Measurements from ENCODE around the gene CNKSR3.
A peak's percentile ranks its signal among the peaks of the same experiment; 100 is the strongest.
"Not testable (repeated sequence)": the region's sequence is repeated elsewhere in the genome, so short reads cannot be mapped to it uniquely, and the experiment has no call there.

The CNKSR3 gene

GRCh38 chr6:154510144-154510905, at the start of gene CNKSR3:
Gene CNKSR3, minus strand, starts transcription at chr6:154510685. Its CDS starts 571 bp downstream, at chr6:154510114.
- peak; percentile 97 for DNase-seq

GRCh38 chr6:154558984-154559383, 48.5 kb upstream of the CNKSR3 start:
- no peak for DNase-seq

- DNase-seq = no peak
Measured at GRCh38 chr6:154558513-154558912, 48.0 kb upstream of the CNKSR3 start.

- no peak for DNase-seq
Measured at GRCh38 chr6:154555073-154555677, 44.7 kb upstream of the CNKSR3 start.

GRCh38 chr6:154554491-154554890, 44.0 kb upstream of the CNKSR3 start:
- no peak for DNase-seq

GRCh38 chr6:154550779-154551178, 40.3 kb upstream of the CNKSR3 start:
- DNase-seq = no peak

GRCh38 chr6:154549179-154549578, 38.7 kb upstream of the CNKSR3 start:
- DNase-seq = no peak

GRCh38 chr6:154548130-154548830, 37.8 kb upstream of the CNKSR3 start:
- DNase-seq = no peak

- no peak for DNase-seq
Measured at GRCh38 chr6:154543628-154544027, 33.1 kb upstream of the CNKSR3 start.

GRCh38 chr6:154542747-154543146, 32.3 kb upstream of the CNKSR3 start:
- DNase-seq = no peak

GRCh38 chr6:154541837-154542236, 31.4 kb upstream of the CNKSR3 start:
- DNase-seq = not testable (repeated sequence)

- DNase-seq = no peak
Measured at GRCh38 chr6:154539593-154540269, 29.2 kb upstream of the CNKSR3 start.

- no peak for DNase-seq
Measured at GRCh38 chr6:154538640-154539191, 28.2 kb upstream of the CNKSR3 start.

- DNase-seq = no peak
Measured at GRCh38 chr6:154537511-154538325, 27.2 kb upstream of the CNKSR3 start.

GRCh38 chr6:154536999-154537398, 26.5 kb upstream of the CNKSR3 start:
- DNase-seq = no peak

GRCh38 chr6:154536255-154536654, 25.8 kb upstream of the CNKSR3 start:
- no peak for DNase-seq

- no peak for DNase-seq
Measured at GRCh38 chr6:154535851-154536250, 25.4 kb upstream of the CNKSR3 start.

- no peak for DNase-seq
Measured at GRCh38 chr6:154535147-154535546, 24.7 kb upstream of the CNKSR3 start.

- no peak for DNase-seq
Measured at GRCh38 chr6:154534531-154534930, 24.0 kb upstream of the CNKSR3 start.

GRCh38 chr6:154532426-154532825, 21.9 kb upstream of the CNKSR3 start:
- DNase-seq = no peak

- no peak for DNase-seq
Measured at GRCh38 chr6:154529957-154530356, 19.5 kb upstream of the CNKSR3 start.

- DNase-seq = no peak
Measured at GRCh38 chr6:154528310-154528915, 17.9 kb upstream of the CNKSR3 start.

All from NCI-H2107 (cell line).